Stimulated activated CD4-positive, alpha-beta T cell treated with anti-CD3 and anti-CD28 coated beads, Interleukin-15, amount 100 ng/mL, for 48 hours (primary cell): ENCODE data around the gene ADAP2.
A peak's percentile ranks its signal among the peaks of the same experiment; 100 is the strongest.
"Not testable (repeated sequence)": the region's sequence is repeated elsewhere in the genome, so short reads cannot be mapped to it uniquely, and the experiment has no call there.

Experiments
- DNase-seq, 2 donors: peaks; one replicate each; pipeline ENCODE4 v3.0.0-alpha.2; 2020; ENCODE audit warnings: low read depth in 2 of 2

Gene ADAP2

DNA sequence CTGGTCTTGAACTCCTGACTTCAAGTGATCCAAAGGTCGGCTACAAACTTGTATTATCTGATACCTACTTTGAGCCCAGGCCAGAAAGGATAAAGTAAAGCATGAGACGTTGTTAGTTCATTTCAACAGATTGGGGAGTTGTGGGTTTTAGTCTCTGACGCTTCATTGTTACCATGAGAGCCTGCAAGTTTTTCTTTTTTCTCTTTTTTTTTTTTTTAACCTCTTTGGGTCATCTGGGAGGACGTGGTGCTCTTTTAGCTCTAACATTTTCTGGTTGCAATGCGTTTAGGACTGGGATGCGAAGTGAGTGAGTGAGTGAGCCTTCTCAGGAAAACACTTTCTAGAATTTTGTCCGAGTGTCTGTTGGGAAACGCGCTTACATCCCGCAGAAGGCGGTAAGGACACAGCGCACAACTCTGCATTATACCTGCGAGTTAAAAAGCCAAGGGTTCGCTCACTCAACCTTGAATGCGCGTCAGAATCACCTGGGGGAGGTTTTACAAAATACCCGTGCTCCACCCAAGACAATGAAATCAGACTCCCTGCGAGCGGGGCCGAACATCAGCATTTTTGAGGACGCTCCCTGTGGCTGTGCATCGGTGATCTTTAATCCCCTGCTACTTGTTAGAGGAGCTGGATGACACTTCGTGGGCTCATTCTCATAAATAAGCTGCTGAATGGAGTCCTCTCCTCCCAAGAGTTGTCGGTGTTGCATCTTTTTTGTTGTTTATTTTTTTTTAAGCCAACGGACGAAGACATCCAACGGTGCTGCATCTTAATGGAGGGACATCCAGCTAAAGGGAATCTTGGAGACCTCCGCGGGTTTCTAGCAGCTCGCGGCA lies 48.5 kb downstream of the ADAP2 start:
- DNase-seq, result no peak

DNA sequence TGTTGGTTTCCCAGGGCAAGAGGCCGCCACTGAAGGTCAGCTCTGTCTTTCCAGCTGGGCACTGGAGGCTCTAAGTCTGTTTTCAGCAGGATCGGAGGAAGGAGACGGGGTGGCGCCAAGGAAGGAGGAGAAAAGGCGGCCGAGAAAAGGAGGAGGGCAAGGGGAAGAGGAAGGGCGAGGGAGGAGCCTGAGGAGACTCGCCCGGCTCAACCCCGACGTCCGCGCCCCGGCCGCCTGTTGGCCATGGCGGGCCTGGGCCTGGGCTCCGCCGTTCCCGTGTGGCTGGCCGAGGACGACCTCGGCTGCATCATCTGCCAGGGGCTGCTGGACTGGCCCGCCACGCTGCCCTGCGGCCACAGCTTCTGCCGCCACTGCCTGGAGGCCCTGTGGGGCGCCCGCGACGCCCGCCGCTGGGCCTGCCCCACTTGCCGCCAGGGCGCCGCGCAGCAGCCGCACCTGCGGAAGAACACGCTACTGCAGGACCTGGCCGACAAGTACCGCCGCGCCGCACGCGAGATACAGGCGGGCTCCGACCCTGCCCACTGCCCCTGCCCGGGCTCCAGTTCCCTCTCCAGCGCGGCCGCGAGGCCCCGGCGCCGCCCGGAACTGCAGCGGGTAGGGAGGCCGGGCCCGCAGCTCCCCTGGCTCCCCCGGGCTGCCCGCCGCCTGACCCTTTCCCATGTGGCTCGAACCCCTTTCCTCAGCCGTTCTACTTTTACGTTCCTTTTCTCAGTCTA lies 49.3 kb downstream of the ADAP2 start, which contains the start of gene RNF135:
Gene RNF135, plus strand, starts transcription at position 209 of the 737 bp plus-strand sequence. Its CDS starts 35 bp downstream, at position 244.
- DNase-seq, result peak; percentile 37 to 48

DNA sequence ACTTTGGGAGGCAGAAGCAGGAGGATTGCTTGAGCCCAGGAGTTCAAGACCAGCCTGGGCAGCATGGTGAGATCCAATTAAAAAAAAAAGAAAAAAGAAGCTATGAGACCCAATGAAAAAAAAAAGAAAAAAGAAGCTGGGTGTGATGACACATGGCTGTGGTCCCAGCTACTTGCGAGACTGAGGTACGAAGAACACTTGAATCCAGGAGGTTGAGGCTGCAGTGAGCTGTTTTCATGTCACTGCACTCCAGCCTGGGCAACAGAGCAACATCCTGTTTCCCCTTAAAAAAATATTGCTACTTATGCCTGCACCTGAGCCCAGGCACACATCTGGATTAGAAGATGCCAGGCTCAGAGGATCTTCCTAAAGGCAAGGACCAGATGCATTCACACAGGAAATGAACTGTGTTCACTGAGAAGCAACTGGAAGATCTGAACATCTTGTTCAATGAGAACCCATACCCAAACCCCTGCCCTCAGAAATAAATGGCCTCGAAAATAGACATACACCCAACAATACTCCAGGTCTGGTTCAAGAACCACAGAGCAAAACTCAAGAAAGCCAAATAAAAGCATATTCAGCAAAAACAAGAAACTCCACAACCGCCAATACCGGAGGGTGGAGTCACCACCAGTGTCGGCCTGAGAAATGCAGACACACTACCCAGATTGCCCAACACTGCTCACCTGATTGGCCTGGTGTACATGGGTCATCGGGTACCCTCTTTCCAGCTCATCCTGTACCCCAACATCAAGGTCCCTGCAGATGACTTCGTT lies 53.5 kb downstream of the ADAP2 start:
- DNase-seq, result no peak

DNA sequence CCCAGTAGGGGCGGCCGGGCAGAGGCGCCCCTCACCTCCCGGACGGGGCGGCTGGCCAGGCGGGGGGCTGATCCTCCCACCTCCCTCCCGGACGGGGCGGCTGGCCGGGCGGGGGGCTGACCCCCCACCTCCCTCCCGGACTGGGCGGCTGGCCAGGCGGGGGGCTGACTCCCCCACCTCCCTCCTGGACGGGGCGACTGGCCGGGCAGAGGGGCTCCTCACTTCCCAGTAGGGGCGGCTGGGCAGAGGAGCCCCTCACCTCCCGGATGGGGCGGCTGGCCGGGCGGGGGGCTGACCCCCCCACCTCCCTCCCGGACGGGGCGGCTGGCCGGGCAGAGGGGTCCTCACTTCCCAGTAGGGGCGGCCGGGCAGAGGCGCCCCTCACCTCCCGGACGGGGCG lies 58.2 kb downstream of the ADAP2 start:
- not testable (repeated sequence) for DNase-seq

DNA sequence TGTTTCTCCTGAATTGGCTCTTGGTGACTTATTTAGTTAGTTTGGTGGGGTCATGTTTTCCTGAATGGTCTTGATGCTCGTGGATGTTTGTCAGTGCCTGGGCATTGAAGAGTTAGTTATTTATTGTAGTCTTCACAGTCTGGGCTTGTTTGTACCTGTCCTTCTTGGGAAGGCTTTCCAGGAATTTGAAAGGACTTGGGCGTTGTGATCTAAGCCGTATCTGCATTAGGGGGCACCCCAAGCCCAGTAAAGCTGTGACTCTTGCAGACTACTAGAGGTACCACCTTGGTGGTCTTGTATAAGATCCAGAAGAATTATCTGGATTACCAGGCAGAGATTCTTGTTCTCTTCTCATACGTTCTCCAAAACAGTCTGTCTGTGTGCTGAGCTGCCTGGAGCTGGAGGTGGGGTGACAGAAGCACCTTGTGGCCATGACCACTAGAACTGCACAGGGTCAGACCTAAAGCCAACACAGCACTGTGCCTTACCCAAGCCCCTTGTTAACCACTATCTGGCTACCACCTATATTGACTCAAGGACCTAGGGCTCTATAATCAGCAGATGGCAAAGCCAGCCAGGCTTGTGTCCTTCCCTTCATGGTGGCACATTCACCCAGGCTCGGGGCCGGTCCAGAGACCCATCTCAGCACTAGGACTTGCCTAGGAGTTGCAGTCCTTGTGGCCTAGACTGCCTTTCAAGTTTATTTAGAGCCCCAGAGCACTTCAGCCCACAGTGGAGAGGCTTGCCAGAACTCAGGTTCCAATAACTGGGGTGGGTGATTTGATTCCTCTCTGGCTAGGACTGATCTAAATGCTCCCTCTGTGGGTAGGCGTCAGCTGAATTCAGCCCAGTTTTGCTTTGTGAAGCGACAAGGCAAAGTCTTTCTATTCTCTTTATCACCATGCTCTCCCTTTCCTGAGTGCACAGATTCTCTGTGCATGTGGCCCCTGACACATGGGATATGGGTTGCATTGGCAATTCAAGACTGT lies 60.1 kb downstream of the ADAP2 start:
- DNase-seq, result no peak

DNA sequence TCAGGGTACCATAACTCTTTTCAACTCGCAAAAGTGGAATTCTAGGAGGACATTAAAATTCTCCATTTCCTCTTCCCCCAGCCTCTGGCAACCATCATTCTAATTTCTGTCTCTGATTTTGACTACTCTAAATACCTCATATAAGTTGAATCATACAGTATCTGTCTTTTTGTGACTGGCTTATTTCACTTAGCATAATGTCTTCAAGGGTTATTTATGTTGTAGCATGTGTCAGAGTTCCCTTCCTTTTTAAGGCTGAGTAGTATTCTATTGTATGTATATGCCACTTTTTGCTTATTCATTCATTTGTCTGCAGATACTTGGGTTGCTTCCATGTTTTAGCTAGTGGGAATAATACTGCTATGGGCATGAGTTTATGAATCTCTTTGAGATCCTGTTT lies 61.1 kb downstream of the ADAP2 start:
- no peak for DNase-seq

DNA sequence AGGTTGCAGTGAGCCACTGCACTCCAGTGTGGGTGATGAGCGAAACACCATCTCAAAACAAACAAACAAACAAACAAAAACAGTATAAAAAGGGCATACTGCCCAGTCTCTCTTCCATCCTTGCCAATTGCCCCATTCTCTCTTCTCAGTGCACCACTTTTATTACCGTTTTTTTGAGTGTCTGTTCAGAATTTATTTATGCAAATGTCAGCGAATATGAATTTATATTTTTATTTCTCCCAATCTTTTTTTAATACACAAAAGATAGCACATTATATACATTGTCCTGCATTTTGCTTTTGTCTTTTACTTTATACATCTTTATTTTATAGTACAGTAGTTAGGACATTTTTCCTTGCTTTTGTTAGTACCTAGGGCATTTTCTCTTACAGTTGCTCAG lies 68.7 kb downstream of the ADAP2 start:
- DNase-seq, result no peak

DNA sequence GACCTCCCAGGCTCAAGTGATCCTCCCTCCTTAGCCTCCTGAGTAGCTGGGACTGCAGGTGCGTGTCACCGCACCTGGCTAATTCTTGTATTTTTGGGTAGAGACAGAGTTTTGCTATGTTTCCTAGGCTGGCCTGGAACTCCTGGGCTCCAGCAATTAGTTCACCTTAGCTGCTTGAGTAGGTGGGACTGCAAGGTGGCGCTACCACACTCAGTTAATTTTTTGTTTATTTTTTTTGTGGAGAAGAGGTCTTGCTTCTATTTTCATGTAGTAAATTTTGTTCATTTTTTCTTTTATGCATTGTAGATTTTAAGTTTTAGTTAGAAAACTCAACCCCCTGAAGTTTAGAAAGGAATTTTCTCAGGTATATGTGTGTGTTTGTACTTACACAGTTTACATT lies 70.8 kb downstream of the ADAP2 start:
- no peak for DNase-seq

DNA sequence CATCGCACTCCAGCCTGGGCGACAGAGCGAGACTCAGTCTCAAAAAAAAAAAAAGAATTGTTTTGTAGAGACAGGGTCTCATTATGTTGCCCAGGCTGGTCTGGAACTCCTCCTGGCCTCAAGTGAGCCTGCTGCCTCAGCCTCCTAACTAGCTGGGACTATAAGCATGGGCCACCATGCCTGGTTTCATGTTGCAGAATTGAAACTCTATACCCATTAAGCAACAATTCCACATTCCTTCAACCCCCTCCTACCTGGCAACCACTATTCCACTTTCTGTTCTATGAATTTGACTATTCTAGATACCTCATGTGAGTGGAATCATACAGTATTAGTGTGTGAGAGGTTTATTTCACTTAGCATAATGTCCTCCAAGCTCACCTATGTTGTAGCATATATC lies 73.6 kb downstream of the ADAP2 start:
- no peak for DNase-seq

DNA sequence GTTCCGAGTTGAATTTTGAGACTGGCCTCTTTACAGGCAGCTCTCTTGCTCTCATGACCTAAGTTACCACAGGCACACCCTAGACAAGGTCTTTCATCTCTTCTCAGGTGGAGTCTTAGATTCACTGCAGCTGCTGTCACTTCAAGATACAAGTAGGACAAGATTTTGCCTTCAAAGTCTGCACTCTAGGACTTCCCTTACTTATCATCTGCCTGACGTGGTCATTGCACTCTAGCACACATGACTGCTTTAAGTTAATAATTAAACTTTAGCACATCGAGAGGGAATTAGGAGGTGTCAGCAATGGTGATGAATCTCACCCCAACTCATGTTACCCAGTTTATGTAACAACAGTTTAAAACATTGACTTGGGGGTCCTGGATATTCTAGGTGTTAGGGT lies 74.7 kb downstream of the ADAP2 start:
- DNase-seq, result no peak

DNA sequence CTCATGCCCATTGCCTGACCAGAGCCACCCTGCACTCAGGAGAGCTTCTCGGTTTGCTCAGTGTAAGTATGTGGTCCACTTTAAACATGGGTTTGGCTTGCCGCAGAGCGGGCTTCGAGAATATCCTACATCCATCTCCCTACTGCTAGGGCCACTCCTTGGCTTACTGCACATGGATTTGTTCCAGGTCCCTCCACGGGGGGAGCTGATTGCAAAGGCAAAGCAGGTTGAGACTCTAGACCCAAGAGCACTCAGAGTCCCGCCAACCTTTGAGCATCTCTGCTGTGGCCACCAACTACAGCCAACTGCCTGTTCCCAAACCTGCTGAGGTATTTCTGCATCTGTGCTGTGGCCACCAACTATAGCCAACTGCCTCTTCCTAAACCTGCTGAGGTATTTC lies 75.5 kb downstream of the ADAP2 start:
- DNase-seq, result no peak

DNA sequence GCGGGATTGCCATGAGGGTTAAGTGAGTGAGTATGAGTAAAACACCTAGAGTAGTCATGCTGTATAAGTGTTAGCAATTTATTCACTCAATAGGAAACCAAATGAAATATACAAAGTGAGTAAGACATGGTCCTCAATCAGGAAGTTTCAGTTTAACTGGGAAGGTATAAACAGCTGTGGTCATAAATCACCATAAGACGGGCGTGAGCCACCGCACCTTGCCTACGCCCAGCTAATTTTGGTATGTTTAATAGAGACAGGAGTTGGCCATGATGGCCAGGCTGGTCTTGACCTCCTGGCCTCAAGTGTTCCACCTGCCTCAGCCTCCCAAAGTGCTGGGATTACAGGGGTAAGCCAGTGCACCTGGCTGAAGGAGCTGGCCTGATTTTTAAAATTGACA lies 76.1 kb downstream of the ADAP2 start:
- DNase-seq, result no peak

DNA sequence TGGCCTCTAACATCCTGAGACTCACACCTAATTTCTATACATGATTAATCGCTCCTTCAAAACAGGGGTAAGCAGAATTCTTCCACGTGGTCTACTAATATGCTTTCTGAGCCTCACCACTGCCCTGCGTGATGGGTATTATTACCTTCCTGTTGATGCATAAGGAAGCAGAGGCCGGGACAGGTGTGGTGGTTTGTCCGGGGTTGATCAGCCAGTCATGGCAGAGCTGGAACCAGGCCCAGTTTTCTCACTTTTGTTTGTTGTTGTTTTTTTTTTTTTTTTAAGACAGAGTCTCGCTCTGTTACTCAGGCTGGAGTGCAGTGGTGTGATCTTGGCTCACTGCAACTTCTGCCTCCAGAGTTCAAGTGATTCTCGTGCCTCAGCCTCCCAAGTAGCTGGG lies 80.3 kb downstream of the ADAP2 start:
- no peak for DNase-seq

DNA sequence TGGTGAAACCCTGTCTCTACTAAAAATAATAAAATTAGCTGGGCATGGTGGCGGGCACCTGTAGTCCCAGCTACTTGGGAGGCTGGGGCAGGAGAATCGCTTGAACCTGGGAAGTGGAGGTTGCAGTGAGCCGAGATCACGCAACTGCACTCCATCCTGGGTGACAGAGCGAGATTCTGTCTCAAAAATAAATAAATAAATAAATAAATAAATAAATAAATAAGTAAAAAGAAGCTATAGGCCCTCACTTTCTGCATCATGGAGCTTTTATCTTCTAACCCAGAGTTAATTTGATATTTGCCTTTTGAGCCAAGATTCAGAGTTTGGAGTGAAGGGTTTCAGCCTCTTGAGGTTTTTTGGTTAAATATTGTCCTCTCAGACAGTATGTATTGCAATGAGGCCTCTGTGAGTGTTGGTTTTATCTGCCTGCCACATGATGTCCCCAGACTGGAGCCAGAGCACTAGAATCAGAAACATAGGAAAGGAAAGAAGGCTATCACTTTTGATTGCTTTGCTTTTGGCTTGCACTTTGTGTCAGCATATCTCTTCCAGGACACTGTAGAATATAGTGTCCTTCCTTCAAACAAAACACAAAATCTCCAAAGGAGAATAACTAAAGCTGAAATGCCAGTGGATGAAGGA lies 81.6 kb downstream of the ADAP2 start:
- no peak for DNase-seq

DNA sequence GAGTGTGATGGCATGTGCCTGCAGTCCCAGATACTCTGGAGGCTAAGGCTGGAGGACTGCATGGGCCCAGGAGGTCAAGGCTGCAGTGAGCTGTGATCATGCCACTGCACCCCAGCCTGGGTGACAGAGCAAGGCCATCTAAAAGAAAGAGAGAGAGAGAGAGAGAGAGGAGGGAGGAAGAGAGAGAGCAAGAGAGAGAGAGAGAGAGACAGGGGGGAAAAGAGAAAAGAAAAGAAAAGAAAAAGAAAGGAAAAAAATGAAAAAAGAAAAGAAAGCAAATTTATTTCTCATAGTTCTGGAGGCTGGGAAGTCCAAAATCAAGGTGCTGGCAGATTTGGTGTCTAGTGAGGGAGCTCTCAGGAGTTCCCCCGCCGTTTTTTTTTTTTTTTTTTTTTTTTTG lies 82.4 kb downstream of the ADAP2 start:
- DNase-seq, result no peak

DNA sequence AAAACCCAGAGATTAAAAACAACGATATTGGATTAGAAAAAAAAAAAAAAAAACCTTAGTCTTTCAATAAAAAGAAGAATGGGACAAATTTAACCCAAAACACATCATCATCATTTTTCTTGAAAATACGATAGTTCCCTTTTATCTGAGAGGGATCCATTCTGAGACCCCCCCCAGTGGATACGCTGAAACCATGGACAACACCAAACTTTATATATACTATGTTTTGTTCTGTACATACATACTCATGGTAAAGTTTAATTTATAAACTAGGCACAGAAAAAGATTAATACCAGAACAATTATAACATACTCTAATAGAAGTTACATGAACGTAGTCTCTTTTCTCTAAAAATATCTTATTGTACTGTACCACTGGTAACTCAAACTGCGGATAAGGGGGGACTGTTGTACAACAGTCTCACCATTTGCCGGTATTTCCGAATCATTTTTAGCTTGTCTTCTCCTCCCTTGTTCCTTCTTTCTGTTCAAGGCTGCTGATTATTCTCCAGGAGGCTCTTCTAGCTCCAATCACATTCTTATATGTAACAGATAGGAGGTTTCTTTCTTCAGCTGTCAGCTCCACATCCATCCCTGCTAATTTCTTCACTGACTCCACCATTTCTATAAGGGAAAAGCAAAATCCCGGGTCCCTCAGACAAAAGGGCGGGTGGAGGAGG lies 86.1 kb downstream of the ADAP2 start:
- no peak for DNase-seq

DNA sequence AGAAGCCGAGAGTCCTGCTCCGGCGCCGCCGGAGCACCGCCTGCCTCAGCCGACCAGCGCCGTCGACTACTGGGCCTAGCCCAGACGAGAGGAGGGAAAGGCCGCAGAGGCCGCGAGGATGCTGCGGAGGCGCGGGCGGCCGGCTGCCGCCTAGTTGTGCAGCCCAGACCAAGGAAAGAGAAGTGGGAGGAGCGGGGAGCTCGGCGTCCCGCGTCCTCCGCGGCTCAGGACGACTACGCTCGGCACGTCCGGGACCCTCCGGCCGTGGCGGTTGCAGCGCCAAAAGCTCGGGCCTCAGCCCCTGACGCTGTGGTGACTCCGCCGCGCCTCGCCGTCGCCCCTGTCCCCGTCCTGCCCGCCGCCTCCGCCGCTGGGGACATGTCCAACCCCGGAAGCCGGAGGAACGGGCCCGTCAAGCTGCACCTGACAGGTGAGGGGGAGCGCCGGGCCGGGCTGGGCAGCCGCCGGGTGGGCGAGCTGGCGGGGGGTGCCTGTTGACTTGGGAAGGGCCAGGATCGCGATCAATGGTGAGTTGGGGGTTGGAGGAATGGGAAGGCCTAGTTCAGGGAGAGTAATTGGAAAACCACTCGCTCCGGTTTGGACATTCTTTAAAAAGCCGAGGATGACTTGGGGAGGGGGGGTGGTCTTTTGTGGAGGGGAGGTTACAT lies 86.8 kb downstream of the ADAP2 start:
- peak; percentile 16 to 30 for DNase-seq
